K562 (cell line): ENCODE results near the gene KCTD21. TPM values are rescaled to one million over a fixed set of nuclear protein-coding genes. Genes with fewer than 3 reads are reported as not detected.

ENCODE experiments used
- ATAC-seq: fragments of 200-7000 bp; cut with Tn5 transposase; 3 replicates; pipeline ENCODE4 v1.9.1; 2020; ENCODE audit warnings: moderate library complexity
- BruUV-seq: library from RNA; stranded (reverse); fragments of 400-500 nt; replicated peaks from 2 replicates; lab custom pipeline; 2021; lab: Mats Ljungman, UMichigan
- CTCF ChIA-PET: fragments of 300-600 bp; formaldehyde crosslinking; extraction: SDS; loops from one replicate; lab custom pipeline; 2021; ENCODE audit warnings: low intra/inter-chr PET ratio; lab: Yijun Ruan, JAX
- POLR2A ChIA-PET: fragments of 300-600, 350-650 bp; sonication (Branson Sonifier 250); formaldehyde crosslinking; extraction: SDS; loops from one replicate; lab custom pipeline; 2021; ENCODE audit warnings: antibody characterized with exemption, inconsistent platforms; lab: Yijun Ruan, JAX
- DNase-seq, 4 experiments: peaks; one replicate each; pipeline versions ENCODE4 v3.0.0 to v3.0.0-alpha.2; 2011 to 2018; ENCODE audit warnings: low spot score in 3 of 4, mixed read lengths in 3 of 4; ENCODE audit errors: extremely low read depth in 1 of 4
- FAIRE-seq: peaks from 2 replicates; lab custom pipeline; 2011; peaks lifted over from hg19 to GRCh38; lab: Jason Lieb, UNC
- H2AFZ ChIP-seq: 2 replicates; pipeline ENCODE4 v1.6.0; 2011; ENCODE audit warnings: low read depth, low read length, control low read depth, inconsistent platforms
- H3K27ac ChIP-seq: fragments of 200-600 bp; 3 replicates; pipeline ENCODE4 v1.8.0; 2011; ENCODE audit warnings: low read depth, mild to moderate bottlenecking, control low read depth, inconsistent platforms, low read length, moderate library complexity, mixed read lengths; ENCODE audit errors: extremely low read depth
- H3K27me3 ChIP-seq, 2 experiments: fragments of 300-600 bp in 1 of 2; 2 replicates in 1 of 2; 3 replicates in 1 of 2; pipeline versions ENCODE4 v1.6.0 to v1.8.0; 2011; ENCODE audit warnings: inconsistent platforms in 2 of 2, low read length in 2 of 2, mild to moderate bottlenecking in 1 of 2, mixed read lengths in 1 of 2, moderate library complexity in 1 of 2; ENCODE audit not compliant: control insufficient read depth in 2 of 2, insufficient read depth in 2 of 2
- H3K36me3 ChIP-seq: fragments of 300-600 bp; 3 replicates; pipeline ENCODE4 v1.8.0; 2011; ENCODE audit warnings: mild to moderate bottlenecking, low read length, inconsistent platforms; ENCODE audit not compliant: control insufficient read depth, insufficient read depth
- H3K4me1 ChIP-seq, 2 experiments: fragments of 200-600 bp in 1 of 2; replicated peaks in 1 of 2; 2 replicates in 1 of 2; 3 replicates in 1 of 2; pipeline versions ENCODE4 v1.5.1 to v1.8.0; 2011; ENCODE audit warnings: inconsistent platforms in 2 of 2, low read length in 2 of 2, mild to moderate bottlenecking in 1 of 2, mixed read lengths in 1 of 2, moderate library complexity in 1 of 2; ENCODE audit not compliant: control insufficient read depth in 2 of 2, insufficient read depth in 2 of 2
- H3K4me2 ChIP-seq: 2 replicates; pipeline ENCODE4 v1.6.1; 2011; ENCODE audit warnings: low read length, control low read depth, inconsistent platforms, mixed read lengths; ENCODE audit not compliant: insufficient read depth
- H3K4me3 ChIP-seq: fragments of 200-600 bp; sonication (generic), shearing (Covaris generic); 2 replicates; pipeline ENCODE4 v1.5.1; 2016; ENCODE audit warnings: control low read depth, inconsistent platforms
- H3K79me2 ChIP-seq: fragments of 200-600 bp; 3 replicates; pipeline ENCODE4 v1.8.0; 2011; ENCODE audit warnings: low read length, inconsistent platforms; ENCODE audit not compliant: control insufficient read depth, insufficient read depth
- H3K9ac ChIP-seq, 2 experiments: 2 replicates each; pipeline versions ENCODE4 v1.6.0 to v1.6.1; 2011; ENCODE audit warnings: low read depth in 2 of 2, low read length in 2 of 2, control low read depth in 1 of 2, inconsistent platforms in 1 of 2, mild to moderate bottlenecking in 1 of 2, mixed read lengths in 1 of 2; ENCODE audit not compliant: insufficient read depth in 1 of 2
- H3K9me1 ChIP-seq: one replicate; pipeline ENCODE4 v1.6.0; 2011; ENCODE audit warnings: inconsistent platforms, mild to moderate bottlenecking, low read length, moderate library complexity; ENCODE audit not compliant: control insufficient read depth, insufficient read depth
- H3K9me3 ChIP-seq: replicated peaks from 2 replicates; pipeline ENCODE4 v1.5.1; 2011; ENCODE audit warnings: low read depth, low read length, inconsistent platforms; ENCODE audit not compliant: control insufficient read depth, insufficient read depth
- H4K20me1 ChIP-seq: replicated peaks from 2 replicates; pipeline ENCODE4 v1.6.1; 2011; ENCODE audit warnings: low read length, inconsistent platforms, mixed read lengths; ENCODE audit not compliant: control insufficient read depth, insufficient read depth
- AFF4 ChIP-seq: sonication (generic); formaldehyde crosslinking; IDR thresholded peaks from 2 replicates; pipeline ENCODE4 v1.8.0; 2023; ENCODE audit warnings: mild to moderate bottlenecking, missing genetic modification reagents
- ESRRA ChIP-seq: fragments of 450-650 bp; IDR thresholded peaks from 2 replicates; pipeline ENCODE4 v1.6.1; 2014; ENCODE audit warnings: low read depth, mild to moderate bottlenecking, moderate library complexity, borderline replicate concordance
- POLR2AphosphoS5 ChIP-seq: IDR thresholded peaks from 2 replicates; pipeline ENCODE4 v1.6.1; 2011; ENCODE audit warnings: mild to moderate bottlenecking, low read depth, low read length, moderate library complexity; ENCODE audit not compliant: control insufficient read depth, insufficient read depth
- SREBF2 ChIP-seq: sonication (generic); formaldehyde crosslinking; IDR thresholded peaks from 2 replicates; pipeline ENCODE4 v1.4.0; 2020; ENCODE audit warnings: mild to moderate bottlenecking, missing genetic modification reagents
- SRSF1 ChIP-seq: fragments of 200-400 bp; formaldehyde crosslinking; IDR thresholded peaks from 2 replicates; pipeline ENCODE4 v1.6.1; 2017; ENCODE audit warnings: mild to moderate bottlenecking, low read depth, low read length, moderate library complexity
- THRA ChIP-seq: fragments of 450-650 bp; IDR thresholded peaks from 2 replicates; pipeline ENCODE4 v1.6.1; 2017; ENCODE audit warnings: mild to moderate bottlenecking, moderate library complexity
- ZKSCAN8 ChIP-seq: fragments of 200-800 bp; sonication (Bioruptor generic); IDR thresholded peaks from 2 replicates; pipeline ENCODE4 v1.6.1; 2016; ENCODE audit warnings: missing genetic modification characterization, missing compliant biosample characterization
- ZNF449 ChIP-seq: fragments of 250-450 bp; sonication (Bioruptor Pico); IDR thresholded peaks from 2 replicates; pipeline ENCODE4 v1.8.0; 2022; ENCODE audit warnings: moderate library complexity, mild to moderate bottlenecking, inconsistent platforms
- ZNF639 ChIP-seq, 2 experiments: fragments of 200-800 bp in 1 of 2; sonication (Bioruptor generic) in 1 of 2; sonication (generic) in 1 of 2; formaldehyde crosslinking in 1 of 2; IDR thresholded peaks in 1 of 2; conservative IDR thresholded peaks in 1 of 2; 2 replicates each; pipeline versions ENCODE4 v1.5.0 to v1.6.1; 2016 to 2020; ENCODE audit warnings: missing compliant biosample characterization in 1 of 2, missing genetic modification characterization in 1 of 2, missing genetic modification reagents in 1 of 2
- WGBS: fragments of 100-300 bp; shearing (Covaris generic); methylation state at CpG from one replicate; pipeline ENCODE4 v1.1.6; 2016; ENCODE audit warnings: low coverage, mixed read lengths; ENCODE audit not compliant: insufficient coverage; ENCODE audit errors: missing lambda C conversion rate; 5-methylcytosine and 5-hydroxymethylcytosine counted together
- in situ Hi-C: fragments of 300-500 bp; cut with MboI; formaldehyde crosslinking; loops from 4 replicates; pipeline ENCODE4 v1.15.0; 2018; ENCODE audit warnings: inconsistent platforms, mixed read lengths
- intact Hi-C: fragments of 100-400 bp; cut with micrococcal nuclease; formaldehyde crosslinking; loops from 2 replicates; pipeline ENCODE4 v1.14.2; 2022
- polyA plus RNA-seq, 8 experiments: library from polyadenylated mRNA; depleted of rRNA in 4 of 8; stranded (reverse) in 5 of 8; unstranded in 3 of 8; fragments of >200 nt; fragmentation: Nextera tagmentation in 2 of 8; fragmentation: Illumina TruSeq in 1 of 8; extraction: Ambion mirVana in 2 of 8; extraction: Trizol in 1 of 8; gene quantifications; 2 replicates each; pipeline versions ENCODE4 v1.2.1 to v1.2.3, GENCODE V29; 2011 to 2014; ENCODE audit warnings: inconsistent platforms in 1 of 8, missing spikeins in 1 of 8
- total RNA-seq, 7 experiments: library from RNA; depleted of rRNA in 6 of 7; stranded (reverse); fragments of >200 nt in 6 of 7; fragmentation: Illumina TruSeq in 2 of 7; extraction: Trizol in 2 of 7; gene quantifications; 2 replicates each; pipeline versions ENCODE4 v1.2.1 to v1.2.3, GENCODE V29; 2011 to 2021; ENCODE audit warnings: low replicate concordance in 1 of 7

Gene KCTD21
- total and polyA plus RNA-seq, 9 of the 15 experiments (the other 6 are each of a cell fraction or from before 2014, with no cell fraction given) = 0.34 to 5.4 (median 1.9) TPM

- TF ChIP-seq THRA (no peak), POLR2AphosphoS5 (no peak), SRSF1 (no peak), SREBF2 (CRISPR knock-in tag) (no peak), ZKSCAN8 (CRISPR knock-in tag) (no peak)
These were observed 5.4 kb upstream of the KCTD21 start (continued) for GRCh38 chr11:78193806-78194205.

GRCh38 chr11:78192911-78193351, 4.5 kb upstream of the KCTD21 start:
- no TSS peak for BruUV-seq
- CTCF ChIA-PET = no interaction called here
- FAIRE-seq (no peak), ATAC-seq (no peak)
- peaks cover 8% of the 10 kb centered on the region; the same call in 2 of the 3 replicates for H3K79me2 ChIP-seq
- TF ChIP-seq ESRRA (no peak), AFF4 (CRISPR knock-in tag) (no peak), ZNF639 (CRISPR knock-in tag; conservative IDR thresholded peaks at IDR 0.05 in 1 of 2, IDR thresholded peaks at IDR 0.05 in 1 of 2) (0 out of 4 replicates have a peak, but pooled peaks of 1 of the 2 experiments have one; percentile 10), ZNF449 (CRISPR knock-in tag) (no peak)
- TF ChIP-seq, all 486 proteins: peak for 1
- Histone ChIP-seq H3K4me2 (peak overlapping the region; percentile 42; the same call in 1 of the 2 replicates), H4K20me1 (0 out of 2 replicates have a peak, but pooled peaks cover 1% of the 10 kb centered on the region), H3K27me3 (no peaks in the 10 kb centered on the region), H3K9ac (peak overlapping the region; percentile 5 to 23; a peak in 1 of 4 replicates), H3K9me1 (no peaks in the 10 kb centered on the region), H3K27ac (no peak overlapping the region), H3K9me3 (no peaks in the 10 kb centered on the region), H3K36me3 (no peaks in the 10 kb centered on the region), H2AFZ (no peak overlapping the region; the same call in 1 of the 2 replicates), H3K4me1 (peaks cover 33 to 46% of the 10 kb centered on the region in 2 experiments), H3K4me3 (no peak overlapping the region)
- intact Hi-C loops = no loop called here
- POLR2A ChIA-PET = interaction anchor here (0.5 to 0.6 kb wide), 3 partner anchors 10 to 400 kb away, joined by 3 read pairs; no protein-coding TSS in a partner anchor
- no peak for DNase-seq
- in situ Hi-C loops = no loop called here
- 78% methylated on average over 4 of the region's 4 CpGs for WGBS
